ENCODE results near the gene NPBWR2.

- TF ChIP-seq CTCF (IDR thresholded peaks at IDR 0.05; ENCODE audit: insufficient read depth, low read depth, low read length) (no peak), EZH2 (IDR thresholded peaks at IDR 0.05; ENCODE audit: insufficient read depth, low read length) (no peak)
Measured at GRCh38 chr20:64111841-64112641, 4.7 kb upstream of the NPBWR2 start.

Measured in astrocyte (in vitro differentiated cells and primary cell).